Measurements from ENCODE around the gene FBXL22. TPM values are rescaled to one million over a fixed set of nuclear protein-coding genes. Genes with fewer than 3 reads are reported as not detected.

The FBXL22 gene
- total RNA-seq, 3 donors from 2014 or later (not counting 1 experiment from before 2014, with no cell fraction given): 0.33 to 2.3 (median 0.65) TPM

- Histone ChIP-seq H3K36me3 (ENCODE audit: control insufficient read depth, insufficient read depth, low read length) (peaks cover 90% of the 10 kb centered on the region), H3K4me1 (ENCODE audit: control insufficient read depth, insufficient read depth, low read length) (no peaks in the 10 kb centered on the region), H3K4me3 (ENCODE audit: low read length) (no peak overlapping the region), H3K27ac (ENCODE audit: low read length) (no peak overlapping the region), H3K9me3 (ENCODE audit: control insufficient read depth, insufficient read depth, low read length) (no peaks in the 10 kb centered on the region), H3K27me3 (ENCODE audit: control insufficient read depth, insufficient read depth, low read length) (no peaks in the 10 kb centered on the region)
- H3K4me3 Mint-ChIP-seq: no peak overlapping the region
- no peaks in the 10 kb centered on the region for H3K9me3 Mint-ChIP-seq
- H3K27me3 Mint-ChIP-seq (ENCODE audit: low read depth in 2 of 2): no peaks in the 10 kb centered on the region
- H3K27ac Mint-ChIP-seq: no peak overlapping the region
- no peak for DNase-seq
- intact Hi-C loops (cut with micrococcal nuclease): no loop called here
- peaks cover 0 to 5% of the 10 kb centered on the region in 2 donors for H3K4me1 Mint-ChIP-seq
- 97% methylated on average over 11 of the region's 13 CpGs for WGBS (ENCODE audit: insufficient coverage)
- H3K36me3 Mint-ChIP-seq: peaks cover 50% of the 10 kb centered on the region
- ATAC-seq: no peak
- TF ChIP-seq CTCF (IDR thresholded peaks at IDR 0.05): no peak
These were observed 31.1 kb downstream of the FBXL22 start for GRCh38 chr15:63628123-63628822.

GRCh38 chr15:63630036-63630751 lies 33.0 kb downstream of the FBXL22 start:
- peak overlapping the region in 1 of 2 donors; percentile 9 for H3K27ac Mint-ChIP-seq
- peaks cover 90% of the 10 kb centered on the region for H3K36me3 ChIP-seq (ENCODE audit: control insufficient read depth, insufficient read depth, low read length)
- H3K4me1 Mint-ChIP-seq: peaks cover 0 to 5% of the 10 kb centered on the region in 2 donors
- no peak overlapping the region for H3K4me3 Mint-ChIP-seq
- H3K4me1 ChIP-seq (ENCODE audit: control insufficient read depth, insufficient read depth, low read length): no peaks in the 10 kb centered on the region
- peaks cover 59% of the 10 kb centered on the region for H3K36me3 Mint-ChIP-seq
- intact Hi-C loops (cut with micrococcal nuclease): no loop called here
- no peak overlapping the region for H3K4me3 ChIP-seq (ENCODE audit: low read length)
- no peak for DNase-seq
- no peaks in the 10 kb centered on the region for H3K27me3 ChIP-seq (ENCODE audit: control insufficient read depth, insufficient read depth, low read length)
- no peaks in the 10 kb centered on the region for H3K9me3 Mint-ChIP-seq
- no peak for TF ChIP-seq CTCF (IDR thresholded peaks at IDR 0.05)
- H3K9me3 ChIP-seq (ENCODE audit: control insufficient read depth, insufficient read depth, low read length): no peaks in the 10 kb centered on the region
- 94% methylated on average over 5 of the region's 7 CpGs for WGBS (ENCODE audit: insufficient coverage)
- no peak for ATAC-seq
- no peaks in the 10 kb centered on the region for H3K27me3 Mint-ChIP-seq (ENCODE audit: low read depth in 2 of 2)
- no peak overlapping the region for H3K27ac ChIP-seq (ENCODE audit: low read length)

- no peak overlapping the region for H3K4me3 Mint-ChIP-seq
- no peak overlapping the region for H3K27ac ChIP-seq (ENCODE audit: low read length)
- intact Hi-C loops (cut with micrococcal nuclease): no loop called here
- H3K27me3 Mint-ChIP-seq (ENCODE audit: low read depth in 2 of 2): no peaks in the 10 kb centered on the region
- DNase-seq (no peak), ATAC-seq (no peak)
- 100% methylated on average over 1 of the region's 2 CpGs for WGBS (ENCODE audit: insufficient coverage)
- H3K9me3 ChIP-seq (ENCODE audit: control insufficient read depth, insufficient read depth, low read length): no peaks in the 10 kb centered on the region
- H3K27ac Mint-ChIP-seq: no peak overlapping the region
- H3K4me1 Mint-ChIP-seq: peaks cover 0 to 5% of the 10 kb centered on the region in 2 donors
- peaks cover 91% of the 10 kb centered on the region for H3K36me3 ChIP-seq (ENCODE audit: control insufficient read depth, insufficient read depth, low read length)
- H3K4me3 ChIP-seq (ENCODE audit: low read length): no peak overlapping the region
- no peaks in the 10 kb centered on the region for H3K9me3 Mint-ChIP-seq
- no peaks in the 10 kb centered on the region for H3K4me1 ChIP-seq (ENCODE audit: control insufficient read depth, insufficient read depth, low read length)
- H3K36me3 Mint-ChIP-seq: peaks cover 50% of the 10 kb centered on the region
- no peaks in the 10 kb centered on the region for H3K27me3 ChIP-seq (ENCODE audit: control insufficient read depth, insufficient read depth, low read length)
- TF ChIP-seq CTCF (IDR thresholded peaks at IDR 0.05): no peak
These were observed 36.1 kb downstream of the FBXL22 start for GRCh38 chr15:63633312-63633711.
